H9 (cell line): ENCODE results near the gene ANKRD44. TPM values are rescaled to one million over a fixed set of nuclear protein-coding genes. Genes with fewer than 3 reads are reported as not detected.

Source experiments
- DNase-seq: peaks from one replicate; pipeline ENCODE4 v3.0.0-alpha.2; 2017
- H2AFZ ChIP-seq: one replicate; pipeline ENCODE4 v1.6.1; 2013; ENCODE audit warnings: mild to moderate bottlenecking, low read length, control low read depth, moderate library complexity
- H2AK5ac ChIP-seq: 2 replicates; pipeline ENCODE4 v1.6.1; 2013; ENCODE audit warnings: low read length, control low read depth, mixed read lengths; ENCODE audit not compliant: insufficient read length
- H2BK120ac ChIP-seq: one replicate; pipeline ENCODE4 v1.6.1; 2013; ENCODE audit warnings: low read depth, mild to moderate bottlenecking, low read length, control low read depth, inconsistent platforms; ENCODE audit not compliant: poor library complexity, severe bottlenecking
- H2BK12ac ChIP-seq: 2 replicates; pipeline ENCODE4 v1.6.1; 2013; ENCODE audit warnings: low read length, control low read depth, mixed read lengths, low read depth; ENCODE audit not compliant: insufficient read length
- H2BK15ac ChIP-seq: 2 replicates; pipeline ENCODE4 v1.6.1; 2013; ENCODE audit warnings: low read depth, low read length, control low read depth
- H2BK20ac ChIP-seq: one replicate; pipeline ENCODE4 v1.6.1; 2013; ENCODE audit warnings: low read depth, mild to moderate bottlenecking, low read length, control low read depth, inconsistent platforms; ENCODE audit not compliant: poor library complexity, severe bottlenecking
- H2BK5ac ChIP-seq: 2 replicates; pipeline ENCODE4 v1.6.1; 2013; ENCODE audit warnings: low read length, control low read depth, mixed read lengths; ENCODE audit not compliant: insufficient read length
- H3K14ac ChIP-seq: 2 replicates; pipeline ENCODE4 v1.6.1; 2013; ENCODE audit warnings: low read length, control low read depth; ENCODE audit not compliant: insufficient read depth
- H3K18ac ChIP-seq: 2 replicates; pipeline ENCODE4 v1.6.1; 2013; ENCODE audit warnings: low read depth, mild to moderate bottlenecking, mixed read lengths, low read length, control low read depth; ENCODE audit not compliant: insufficient read length
- H3K23ac ChIP-seq: 2 replicates; pipeline ENCODE4 v1.6.1; 2013; ENCODE audit warnings: low read length, control low read depth, mixed read lengths, low read depth; ENCODE audit not compliant: insufficient read length
- H3K23me2 ChIP-seq: 2 replicates; pipeline ENCODE4 v1.6.1; 2013; ENCODE audit warnings: low read depth, mild to moderate bottlenecking, mixed read lengths, low read length, control low read depth; ENCODE audit not compliant: insufficient read length, poor library complexity, severe bottlenecking
- H3K27ac ChIP-seq: 2 replicates; pipeline ENCODE4 v1.5.1; 2013; ENCODE audit warnings: low read length, control low read depth, mixed read lengths, low read depth; ENCODE audit not compliant: insufficient read length
- H3K27me3 ChIP-seq: 2 replicates; pipeline ENCODE4 v1.6.1; 2013; ENCODE audit warnings: low read length, control low read depth, inconsistent platforms; ENCODE audit not compliant: insufficient read depth
- H3K4ac ChIP-seq: 2 replicates; pipeline ENCODE4 v1.6.1; 2013; ENCODE audit warnings: low read depth, mild to moderate bottlenecking, control low read depth, inconsistent platforms, low read length, moderate library complexity
- H3K4me1 ChIP-seq: 2 replicates; pipeline ENCODE4 v1.6.1; 2013; ENCODE audit warnings: low read length, control low read depth, inconsistent platforms; ENCODE audit not compliant: insufficient read depth
- H3K4me2 ChIP-seq: 2 replicates; pipeline ENCODE4 v1.6.1; 2013; ENCODE audit warnings: low read length, control low read depth, mixed read lengths; ENCODE audit not compliant: insufficient read length, insufficient read depth
- H3K56ac ChIP-seq: 2 replicates; pipeline ENCODE4 v1.6.1; 2013; ENCODE audit warnings: low read depth, mild to moderate bottlenecking, mixed read lengths, low read length, control low read depth; ENCODE audit not compliant: insufficient read length
- H3K79me1 ChIP-seq: 2 replicates; pipeline ENCODE4 v1.6.1; 2013; ENCODE audit warnings: low read depth, mild to moderate bottlenecking, moderate library complexity, low read length, control low read depth, inconsistent platforms; ENCODE audit not compliant: insufficient read depth, poor library complexity, severe bottlenecking
- H3K79me2 ChIP-seq: 2 replicates; pipeline ENCODE4 v1.6.1; 2013; ENCODE audit warnings: low read length, control low read depth, inconsistent platforms; ENCODE audit not compliant: insufficient read depth
- H3K9ac ChIP-seq: 2 replicates; pipeline ENCODE4 v1.6.1; 2013; ENCODE audit warnings: low read length, control low read depth, mixed read lengths; ENCODE audit not compliant: insufficient read length; ENCODE audit errors: extremely low read depth
- H3K9me3 ChIP-seq: one replicate; pipeline ENCODE4 v1.6.1; 2013; ENCODE audit warnings: low read depth, low read length, inconsistent platforms; ENCODE audit not compliant: control insufficient read depth
- H3T11ph ChIP-seq: one replicate; pipeline ENCODE4 v1.6.1; 2013; ENCODE audit warnings: mild to moderate bottlenecking, low read length, control low read depth, inconsistent platforms
- H4K20me1 ChIP-seq: one replicate; pipeline ENCODE4 v1.6.1; 2013; ENCODE audit not compliant: control insufficient read depth, insufficient read length, insufficient read depth
- H4K5ac ChIP-seq: 2 replicates; pipeline ENCODE4 v1.6.1; 2013; ENCODE audit warnings: low read depth, mild to moderate bottlenecking, mixed read lengths, low read length, control low read depth; ENCODE audit not compliant: insufficient read length
- H4K8ac ChIP-seq: replicated peaks from 2 replicates; pipeline ENCODE4 v1.6.1; 2013; ENCODE audit warnings: low read length, control low read depth, mixed read lengths, low read depth; ENCODE audit not compliant: insufficient read length
- H4K91ac ChIP-seq: 2 replicates; pipeline ENCODE4 v1.6.1; 2013; ENCODE audit warnings: low read depth, mild to moderate bottlenecking, moderate library complexity, mixed read lengths, low read length, control low read depth; ENCODE audit not compliant: insufficient read length
- H3K27ac Mint-ChIP-seq, 3 experiments: 2 replicates in 2 of 3; 3 replicates in 1 of 3; pipeline ENCODE4 v1.8.0; 2020 to 2021; ENCODE audit warnings: mixed read lengths in 3 of 3, mild to moderate bottlenecking in 1 of 3, moderate library complexity in 1 of 3
- H3K27me3 Mint-ChIP-seq: 2 replicates; pipeline ENCODE4 v1.8.0; 2021; ENCODE audit warnings: low read depth, mild to moderate bottlenecking, moderate library complexity, mixed read lengths
- H3K36me3 Mint-ChIP-seq, 3 experiments: 2 replicates in 2 of 3; 3 replicates in 1 of 3; pipeline ENCODE4 v1.8.0; 2020 to 2021; ENCODE audit warnings: low read depth in 3 of 3, mixed read lengths in 3 of 3; ENCODE audit not compliant: insufficient read depth in 1 of 3
- H3K4me1 Mint-ChIP-seq, 2 experiments: 2 replicates each; pipeline ENCODE4 v1.8.0; 2020; ENCODE audit warnings: mixed read lengths in 2 of 2
- H3K4me3 Mint-ChIP-seq, 2 experiments: 2 replicates in 1 of 2; 3 replicates in 1 of 2; pipeline ENCODE4 v1.8.0; 2020 to 2021; ENCODE audit warnings: mild to moderate bottlenecking in 2 of 2, mixed read lengths in 2 of 2, moderate library complexity in 1 of 2
- H3K9me3 Mint-ChIP-seq, 2 experiments: 2 replicates in 1 of 2; 3 replicates in 1 of 2; pipeline ENCODE4 v1.8.0; 2020; ENCODE audit warnings: mild to moderate bottlenecking in 2 of 2, mixed read lengths in 2 of 2, moderate library complexity in 1 of 2
- WGBS: extraction: QIAGEN DNeasy Blood & Tissue Kit; methylation state at CpG from one replicate; pipeline ENCODE4 v1.1.7; 2013; ENCODE audit warnings: missing lambda C conversion rate, low lambda C conversion rate, mixed read lengths; ENCODE audit not compliant: insufficient read length; ENCODE audit errors: extremely low coverage; 5-methylcytosine and 5-hydroxymethylcytosine counted together
- total RNA-seq: library from RNA; stranded (reverse); gene quantifications from 2 replicates; pipeline ENCODE4 v1.2.1, GENCODE V29; 2021
- TF ChIP-seq, protein P1 (sequence below): fragments of 200-600 bp; sonication (generic); conservative IDR thresholded peaks from 3 replicates; pipeline ENCODE4 v1.8.0; 2021; ENCODE audit warnings: antibody characterized with exemption, mild to moderate bottlenecking

Gene ANKRD44
- total RNA-seq, 1 experiment from 2014 or later, result 1.9 TPM

DNA sequence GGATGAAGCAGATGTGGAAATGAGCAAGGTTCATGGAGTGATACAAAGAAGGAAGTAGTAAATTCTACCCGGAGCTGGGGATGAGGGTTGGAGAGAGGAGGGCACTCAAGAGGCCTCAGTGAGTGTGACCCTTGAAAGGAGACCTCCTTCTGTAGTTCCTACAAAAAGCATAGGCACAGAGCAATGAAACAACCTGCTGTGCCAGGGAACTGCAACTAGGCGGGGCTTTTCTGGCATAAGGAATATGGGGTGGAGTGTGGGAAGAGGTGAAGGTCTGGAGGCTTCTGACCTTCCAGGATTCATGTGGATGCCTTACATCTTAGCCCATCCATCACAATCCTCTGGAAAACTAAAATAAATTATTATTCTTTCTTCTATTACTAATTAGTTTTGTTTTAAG, 358.6 kb downstream of the ANKRD44 start:
- Histone ChIP-seq H3K27ac (no peak overlapping the region), H3K4ac (no peak overlapping the region), H3K9ac (no peak overlapping the region), H2AK5ac (no peak overlapping the region), H3K23me2 (no peaks in the 10 kb centered on the region), H3K9me3 (no peaks in the 10 kb centered on the region), H4K20me1 (no peaks in the 10 kb centered on the region), H3K23ac (no peak overlapping the region), H4K5ac (no peak overlapping the region), H4K8ac (no peak overlapping the region), H2BK20ac (no peak overlapping the region), H4K91ac (no peak overlapping the region), H2AFZ (no peak overlapping the region), H3K79me1 (no peaks in the 10 kb centered on the region), H2BK120ac (no peak overlapping the region), H3K79me2 (no peaks in the 10 kb centered on the region), H3K4me1 (peaks cover 4% of the 10 kb centered on the region; the same call in 1 of the 2 replicates), H2BK12ac (no peak overlapping the region), H3K56ac (no peak overlapping the region), H2BK15ac (no peak overlapping the region), H3K14ac (no peak overlapping the region), H3K27me3 (no peaks in the 10 kb centered on the region), H3K18ac (no peak overlapping the region), H2BK5ac (no peak overlapping the region), H3K4me2 (no peak overlapping the region), H3T11ph (no peak overlapping the region)
- Mint-ChIP-seq H3K36me3 (no peaks in the 10 kb centered on the region), H3K27me3 (no peaks in the 10 kb centered on the region), H3K27ac (peak overlapping the region in 1 of 3 experiments; percentile 20; a peak in 2 of 7 replicates), H3K9me3 (no peaks in the 10 kb centered on the region), H3K4me3 (no peak overlapping the region), H3K4me1 (peaks cover 27 to 29% of the 10 kb centered on the region in 2 experiments)
- TF ChIP-seq, protein P1, sequence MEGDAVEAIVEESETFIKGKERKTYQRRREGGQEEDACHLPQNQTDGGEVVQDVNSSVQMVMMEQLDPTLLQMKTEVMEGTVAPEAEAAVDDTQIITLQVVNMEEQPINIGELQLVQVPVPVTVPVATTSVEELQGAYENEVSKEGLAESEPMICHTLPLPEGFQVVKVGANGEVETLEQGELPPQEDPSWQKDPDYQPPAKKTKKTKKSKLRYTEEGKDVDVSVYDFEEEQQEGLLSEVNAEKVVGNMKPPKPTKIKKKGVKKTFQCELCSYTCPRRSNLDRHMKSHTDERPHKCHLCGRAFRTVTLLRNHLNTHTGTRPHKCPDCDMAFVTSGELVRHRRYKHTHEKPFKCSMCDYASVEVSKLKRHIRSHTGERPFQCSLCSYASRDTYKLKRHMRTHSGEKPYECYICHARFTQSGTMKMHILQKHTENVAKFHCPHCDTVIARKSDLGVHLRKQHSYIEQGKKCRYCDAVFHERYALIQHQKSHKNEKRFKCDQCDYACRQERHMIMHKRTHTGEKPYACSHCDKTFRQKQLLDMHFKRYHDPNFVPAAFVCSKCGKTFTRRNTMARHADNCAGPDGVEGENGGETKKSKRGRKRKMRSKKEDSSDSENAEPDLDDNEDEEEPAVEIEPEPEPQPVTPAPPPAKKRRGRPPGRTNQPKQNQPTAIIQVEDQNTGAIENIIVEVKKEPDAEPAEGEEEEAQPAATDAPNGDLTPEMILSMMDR, result no peak
- no CpG with 5 or more reads among the region's 2 CpGs for WGBS
- DNase-seq, result no peak
